Stimulated activated CD4-positive, alpha-beta T cell treated with anti-CD3 and anti-CD28 coated beads, Interleukin-15, amount 100 ng/mL, for 24 hours (primary cell): ENCODE data around the gene TBX1.

ENCODE experiments used
- DNase-seq: peaks from one replicate; pipeline ENCODE4 v3.0.0-alpha.2; 2020

TBX1 gene

DNA sequence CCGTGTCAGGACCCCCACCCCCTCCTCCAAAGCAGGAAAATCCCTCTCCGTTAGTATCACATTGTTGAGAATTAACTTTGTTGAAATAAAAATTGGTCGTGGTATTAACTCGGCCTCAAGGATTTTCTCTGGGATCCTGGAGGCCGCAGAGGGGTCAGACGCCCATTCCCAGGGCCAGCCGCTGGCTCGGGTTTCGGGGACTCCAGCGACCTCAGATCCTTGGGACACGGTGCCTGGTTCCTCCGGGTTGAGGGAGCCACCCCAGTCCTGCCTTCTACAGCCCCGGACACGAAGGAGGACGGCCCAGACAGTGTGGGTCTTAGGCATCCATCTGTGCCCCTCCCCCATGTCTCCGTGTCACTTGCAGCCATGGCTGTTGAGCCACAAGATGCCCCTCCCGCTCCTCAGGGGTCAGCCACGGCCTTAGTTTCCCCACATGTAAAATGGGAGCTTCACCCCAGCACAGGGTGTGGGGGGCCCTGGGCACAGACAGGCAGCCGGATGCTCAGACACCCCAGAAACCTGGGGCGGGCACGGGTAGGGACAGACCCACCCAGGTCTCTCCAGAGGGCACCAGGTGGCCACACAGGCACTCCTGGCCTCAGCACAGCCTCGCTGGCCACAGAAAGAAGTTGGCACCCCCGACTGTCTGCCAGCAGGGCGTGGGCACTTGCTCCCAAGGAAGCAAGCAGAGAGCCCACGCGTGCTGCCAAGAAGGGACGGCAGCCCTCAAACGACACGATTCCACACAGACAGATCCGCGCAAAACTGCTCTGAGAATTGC, 21.7 kb upstream of the TBX1 start:
- DNase-seq: no peak

DNA sequence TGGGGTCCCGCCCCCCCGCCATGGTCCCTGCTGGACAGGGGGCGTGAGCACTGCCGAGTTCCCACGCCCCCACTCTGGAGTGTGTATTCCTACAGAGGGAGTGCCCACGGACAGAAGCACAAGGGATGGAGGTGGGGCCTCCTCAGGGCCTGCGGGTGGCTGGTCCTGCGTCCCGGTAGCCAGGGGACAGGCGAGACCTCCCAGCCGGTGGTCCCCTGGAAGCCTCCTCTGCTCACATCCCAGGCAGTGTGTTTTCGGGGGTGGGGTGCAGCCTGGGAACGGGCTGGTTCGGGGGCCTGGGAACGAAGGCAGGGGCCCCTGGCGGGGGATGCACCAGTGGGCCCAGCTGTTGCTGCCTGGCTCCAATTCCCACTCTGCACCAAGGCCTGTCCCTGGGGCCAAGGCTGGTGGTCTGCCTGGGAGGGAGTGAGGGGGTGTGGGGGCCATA, 21.1 kb upstream of the TBX1 start:
- no peak for DNase-seq

DNA sequence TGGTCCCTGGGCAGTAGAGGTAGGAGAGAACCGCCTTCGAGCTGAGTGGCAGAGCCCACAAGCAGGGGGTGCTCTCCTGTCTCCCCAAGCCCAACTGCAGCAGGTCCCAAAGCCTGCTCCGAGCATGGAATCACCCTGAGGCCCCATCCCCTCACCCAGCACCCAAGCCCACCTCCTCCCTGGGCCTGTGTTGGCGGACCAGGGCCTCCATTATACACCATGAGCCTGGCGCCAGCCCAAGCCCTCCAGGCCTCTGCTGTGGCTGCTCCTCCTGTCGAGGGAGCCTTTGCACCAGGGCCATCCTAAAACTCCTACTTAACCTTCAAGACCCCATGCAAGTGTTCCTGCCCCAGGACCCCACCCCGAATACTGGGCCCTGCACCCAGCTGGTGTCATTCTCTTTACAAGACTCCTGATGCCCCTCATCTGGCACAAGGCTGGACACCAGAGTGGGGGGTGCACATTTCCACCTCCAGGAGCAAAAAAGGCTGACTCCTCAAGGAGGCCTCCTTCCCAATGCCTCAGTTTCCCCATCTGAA, 20.6 kb upstream of the TBX1 start:
- DNase-seq: no peak

DNA sequence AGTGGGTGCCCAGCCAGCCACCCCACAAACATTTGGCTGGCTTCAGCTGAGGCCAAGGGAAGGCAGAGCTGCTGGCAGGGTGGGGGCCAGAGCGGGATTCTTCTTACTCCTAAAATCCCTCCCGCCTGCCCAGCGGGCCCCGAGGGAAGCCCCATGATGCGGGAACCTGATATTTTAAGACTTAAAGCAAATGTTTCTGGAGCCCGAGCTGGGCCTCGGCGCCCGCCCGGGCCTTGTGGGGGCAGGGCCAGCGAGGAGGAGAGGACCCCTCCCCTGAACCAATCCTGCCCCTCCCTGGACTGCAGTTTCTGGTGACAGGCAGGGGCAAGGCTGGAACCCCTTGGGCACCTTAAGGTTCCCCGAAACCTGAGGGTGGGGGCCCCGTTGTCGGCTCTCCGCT, 20.0 kb upstream of the TBX1 start:
- DNase-seq: no peak

DNA sequence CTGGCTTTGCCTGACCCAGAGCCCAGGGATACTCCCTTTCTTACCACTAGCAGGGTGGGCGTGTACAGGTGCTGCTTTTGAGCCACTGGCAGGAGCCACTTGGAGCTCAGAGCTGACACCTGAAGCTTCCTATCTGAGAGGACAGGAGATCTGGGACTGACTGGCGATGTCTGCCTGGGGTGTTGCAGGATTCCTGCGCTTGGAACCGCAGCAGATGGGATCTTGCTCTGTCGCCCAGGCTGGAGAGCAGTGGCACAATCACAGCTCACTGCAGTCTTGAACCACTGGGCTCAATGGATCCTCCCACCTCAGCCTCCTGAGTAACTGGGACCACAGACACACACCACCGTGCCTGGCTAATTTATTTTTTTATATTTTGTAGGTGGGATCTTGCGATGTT, 19.5 kb upstream of the TBX1 start:
- no peak for DNase-seq

DNA sequence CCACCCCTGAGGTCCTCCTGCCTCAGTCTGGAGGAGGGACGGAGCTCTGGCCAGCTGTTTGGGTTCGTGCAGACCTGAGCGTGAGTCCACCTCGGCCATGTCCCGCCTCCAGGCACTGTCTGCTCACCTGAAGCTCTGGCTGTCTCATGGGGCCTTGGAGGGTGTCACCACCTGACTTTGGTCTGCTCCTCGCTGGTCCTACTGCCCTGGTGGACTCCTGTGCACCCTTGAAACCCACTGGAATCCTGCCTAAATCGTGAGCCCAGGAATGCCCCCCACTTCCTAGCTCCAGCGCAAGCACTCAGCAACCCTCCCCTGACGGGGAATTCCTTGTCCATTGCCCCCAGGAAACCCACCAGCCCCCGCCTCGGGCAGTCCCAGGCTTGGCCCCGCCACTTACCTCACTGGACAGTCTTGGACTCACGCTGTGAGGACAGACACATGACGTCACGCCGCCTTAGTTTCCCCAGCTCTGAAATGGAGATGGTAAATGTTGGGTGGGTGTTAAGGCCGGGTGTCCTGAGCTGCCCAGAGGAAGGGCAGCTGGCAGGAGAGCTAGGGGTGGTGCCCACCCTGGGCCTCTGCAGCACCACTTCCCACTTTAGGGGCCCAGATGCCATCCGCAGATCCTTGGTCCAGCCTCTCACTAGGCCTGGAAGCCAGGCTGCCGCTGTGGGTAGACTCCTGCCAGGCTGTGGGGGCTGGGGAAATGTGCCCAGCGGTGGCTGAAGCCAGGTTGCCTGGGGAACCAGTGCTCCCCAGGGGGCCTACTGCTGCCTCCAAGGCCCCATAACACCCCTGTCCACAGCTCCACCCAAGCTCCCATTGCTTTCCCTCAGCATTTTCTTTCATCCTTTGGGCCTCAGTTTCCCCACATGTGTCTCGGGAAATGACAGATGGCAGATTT, 18.2 kb upstream of the TBX1 start:
- no peak for DNase-seq

DNA sequence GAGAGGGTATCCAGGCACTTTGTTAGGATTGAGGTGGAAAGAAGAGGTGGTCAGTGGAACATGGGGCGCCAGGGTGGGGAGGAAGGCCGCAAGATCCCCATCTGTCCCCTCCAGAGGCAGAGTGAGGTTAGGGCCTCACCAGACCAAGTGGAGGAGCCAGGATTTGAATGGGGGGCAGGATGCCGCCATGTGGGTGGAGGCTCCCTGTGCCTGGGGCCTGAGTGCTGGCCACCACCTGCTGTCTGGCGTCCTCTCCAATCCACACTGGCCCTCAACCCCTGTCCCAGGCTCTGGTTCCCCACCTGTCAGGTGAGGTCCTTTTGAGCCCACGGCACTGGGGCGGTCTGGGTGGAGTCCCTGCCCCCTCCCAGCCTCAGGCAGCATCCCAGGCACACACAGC, 17.5 kb upstream of the TBX1 start:
- no peak for DNase-seq

DNA sequence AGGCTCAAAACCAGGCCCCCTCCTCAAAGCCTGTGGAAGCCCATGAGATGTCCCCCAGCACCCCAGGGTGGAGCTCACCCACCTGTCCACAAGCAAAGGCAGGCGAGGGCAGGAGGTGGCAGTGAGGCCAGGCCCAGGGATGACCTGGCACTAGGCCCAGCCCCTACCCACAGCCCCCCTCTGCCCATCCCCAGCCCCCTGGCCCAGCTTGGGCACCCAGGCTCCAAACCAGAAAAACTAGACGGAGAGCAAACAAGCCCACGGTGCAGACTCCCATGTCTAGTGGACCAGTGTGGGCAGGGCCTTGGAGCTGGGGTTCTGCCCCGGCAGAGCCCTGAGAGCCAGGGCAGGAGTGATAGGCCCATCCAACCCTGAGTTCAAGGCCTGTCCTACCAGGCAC, 16.9 kb upstream of the TBX1 start:
- no peak for DNase-seq

DNA sequence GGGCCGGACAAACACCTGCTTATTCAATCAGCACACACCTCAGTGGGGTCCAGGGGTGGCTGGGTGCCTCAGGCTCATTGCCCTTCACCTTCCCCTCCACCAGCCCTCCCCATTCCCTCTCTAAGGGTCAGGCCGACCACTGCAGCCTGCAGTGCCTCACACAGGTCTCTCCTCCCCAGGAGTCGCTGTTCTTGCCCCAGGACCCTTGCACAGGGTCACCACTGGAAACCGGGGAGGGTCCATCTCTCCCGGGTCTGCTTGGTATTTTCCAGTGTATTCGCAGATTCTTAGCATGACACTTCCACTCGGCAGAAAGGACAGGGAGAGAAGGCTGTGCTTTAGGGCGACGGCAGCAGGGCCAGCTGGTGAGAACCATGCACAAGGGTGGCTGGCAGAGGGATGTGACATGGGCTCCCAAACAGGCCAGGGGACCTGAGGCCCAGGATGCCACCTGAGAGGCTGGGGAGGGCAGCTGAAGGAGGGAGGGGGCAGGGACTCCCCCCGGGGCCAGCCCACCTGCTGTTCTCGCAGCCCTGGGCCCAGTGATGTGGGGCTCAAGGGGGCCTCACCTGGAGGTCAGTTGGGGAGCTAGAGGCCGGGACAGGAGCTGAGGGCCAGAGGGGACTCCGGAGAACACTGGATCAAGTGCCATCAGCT, 16.1 kb upstream of the TBX1 start:
- DNase-seq: no peak

DNA sequence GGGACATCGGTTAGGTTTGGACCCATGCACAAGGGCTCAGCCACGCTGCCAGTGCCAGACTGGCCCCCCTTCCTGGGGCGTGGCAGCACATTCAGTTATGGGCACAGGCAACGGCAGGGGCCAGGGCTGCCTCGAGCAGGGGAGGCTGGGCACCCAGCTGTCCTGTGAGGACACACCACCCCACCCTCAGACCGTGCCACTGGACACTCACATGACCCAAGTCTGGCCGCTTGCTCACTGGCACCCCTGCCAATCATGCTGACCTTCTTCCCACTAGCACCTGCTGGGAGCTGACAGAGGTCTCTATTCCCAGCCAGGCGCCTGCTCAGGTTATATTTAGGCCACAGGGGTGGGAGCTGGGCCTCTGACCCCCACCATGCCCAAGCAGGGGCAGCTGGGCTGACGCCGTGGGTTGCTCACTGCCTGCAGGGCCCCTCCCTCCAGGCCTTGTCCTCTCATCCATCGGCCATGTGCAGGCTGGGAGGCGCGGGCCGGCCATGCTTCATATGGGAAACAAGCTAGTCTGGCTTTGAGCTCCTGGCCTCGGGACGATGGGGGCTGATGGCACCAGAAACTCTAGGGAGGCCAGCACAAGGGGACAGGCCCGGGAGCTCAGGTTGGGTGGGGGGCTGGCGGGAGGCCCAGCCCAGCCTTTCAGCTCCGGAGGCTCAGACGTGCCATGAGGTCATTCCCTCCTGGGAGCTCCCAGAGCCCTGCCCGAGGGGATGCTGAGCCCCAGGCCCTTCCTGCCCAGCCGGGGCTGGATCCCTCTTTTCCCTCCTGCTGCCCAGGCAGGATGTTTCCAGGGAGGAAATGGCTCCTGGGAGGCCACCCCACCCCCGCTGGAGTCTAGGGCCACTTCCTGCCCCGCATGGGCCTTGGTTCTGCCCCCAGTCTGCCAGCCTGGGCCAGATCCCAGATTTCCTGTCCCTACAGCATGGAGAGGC, 15.2 kb upstream of the TBX1 start:
- no peak for DNase-seq

DNA sequence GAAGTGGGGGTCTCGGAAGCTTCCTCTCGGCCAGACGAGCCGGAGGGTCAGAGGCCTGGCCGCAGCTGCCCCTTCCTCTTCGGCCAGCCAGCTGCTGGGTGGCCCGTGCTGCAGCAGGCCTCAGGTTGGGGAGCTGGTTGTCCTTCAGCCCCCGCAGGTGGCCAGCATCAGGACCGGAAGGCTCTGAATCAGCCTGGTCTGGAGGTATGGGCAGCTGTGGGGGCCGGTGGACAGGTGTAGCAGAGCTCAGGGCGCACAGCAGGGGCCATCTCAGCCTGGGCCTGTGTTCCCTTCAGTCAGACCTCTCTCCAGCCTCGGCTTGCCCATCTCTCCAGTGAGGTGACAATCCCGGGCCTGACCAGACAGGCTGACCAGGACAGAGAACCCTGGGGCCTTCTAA, 13.9 kb upstream of the TBX1 start:
- DNase-seq: no peak

DNA sequence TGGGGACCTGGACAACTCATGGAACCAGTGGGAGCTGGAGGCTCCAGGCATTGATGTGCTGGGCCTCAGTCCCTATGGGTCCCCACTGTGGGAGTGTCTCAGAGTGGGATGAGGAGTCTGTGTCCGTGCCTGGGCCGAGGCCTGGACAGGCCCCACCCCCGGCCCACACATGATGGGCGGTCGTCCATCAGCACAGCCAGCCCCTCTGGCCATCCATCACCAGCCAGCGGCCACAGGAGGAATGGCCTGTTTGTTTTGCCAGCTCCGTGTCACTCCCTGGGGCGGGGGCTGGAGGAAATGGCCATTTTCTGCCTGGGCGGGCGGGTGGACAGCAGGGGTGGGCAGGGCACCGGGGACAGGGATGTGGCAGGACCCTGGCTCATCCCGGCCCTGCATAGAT, 13.0 kb upstream of the TBX1 start:
- no peak for DNase-seq

DNA sequence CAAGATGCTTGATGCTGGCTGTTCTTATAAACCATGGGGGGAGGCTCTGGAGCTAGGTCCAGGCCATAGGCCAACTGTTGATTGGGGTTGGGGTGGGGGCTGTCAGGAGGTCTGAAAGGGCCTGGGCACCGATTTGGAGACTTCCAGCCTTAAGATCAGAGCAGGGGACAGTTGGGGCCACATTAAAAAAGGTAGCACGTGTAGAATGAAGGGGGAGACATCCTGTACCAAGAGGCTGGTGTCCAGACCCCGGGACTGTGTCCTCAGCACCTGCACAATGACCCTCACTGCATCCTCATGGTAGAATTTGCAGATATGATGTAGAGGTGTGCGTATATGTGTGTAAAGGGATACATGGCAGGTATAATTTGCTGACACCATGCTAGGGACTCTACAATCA, 12.4 kb upstream of the TBX1 start:
- no peak for DNase-seq

DNA sequence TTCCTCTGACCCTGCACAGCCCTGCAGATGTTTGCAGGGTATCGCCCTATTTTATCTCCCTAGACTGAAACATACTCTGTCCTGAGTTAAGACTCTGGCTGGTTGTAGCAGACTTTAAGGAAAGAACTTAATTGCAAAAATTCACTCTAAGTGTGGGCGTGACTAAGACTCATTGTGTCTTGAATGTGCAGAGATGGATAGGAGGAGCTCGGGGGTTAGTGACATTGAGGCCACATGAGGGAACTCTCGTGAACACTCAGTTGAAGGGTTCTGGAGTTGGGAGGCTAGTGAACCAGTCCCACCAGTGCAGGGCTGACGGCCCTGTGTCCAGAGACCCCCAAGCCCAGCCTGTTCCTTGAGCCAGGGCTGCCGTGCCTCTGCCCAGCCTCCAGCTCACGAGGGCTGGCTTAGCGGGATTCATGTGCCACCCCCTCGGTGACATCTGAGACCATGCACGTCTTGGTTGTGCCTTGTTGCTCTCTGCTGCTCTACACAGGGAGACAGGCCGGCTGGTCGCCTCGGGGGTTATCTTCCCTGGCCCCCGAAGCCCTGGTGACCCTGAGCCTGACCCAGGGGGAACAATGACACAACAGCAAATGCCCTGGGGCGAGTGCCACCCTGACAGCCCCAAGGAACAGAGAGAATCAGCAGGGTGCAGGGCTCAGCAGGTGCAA, 11.4 kb upstream of the TBX1 start:
- DNase-seq: no peak

DNA sequence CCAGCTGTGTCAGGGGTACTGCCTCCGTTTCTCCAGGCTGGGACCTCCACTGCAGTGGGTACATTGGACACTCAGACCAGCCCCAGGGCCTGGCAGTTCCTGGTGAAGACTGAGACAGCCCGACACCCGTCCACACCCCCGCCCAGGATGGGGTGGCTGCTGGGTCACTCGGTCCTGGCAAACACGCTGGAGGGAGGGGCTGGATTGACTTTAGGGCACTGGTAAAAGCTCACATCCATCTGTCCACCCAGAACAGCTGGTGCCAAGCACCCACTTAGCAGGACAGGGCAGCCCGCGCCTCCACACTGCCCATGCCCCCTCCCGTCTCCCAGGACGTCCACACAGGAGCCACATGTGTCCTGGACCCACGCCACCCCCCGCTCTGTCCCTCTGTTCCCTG, 10.7 kb upstream of the TBX1 start:
- no peak for DNase-seq

DNA sequence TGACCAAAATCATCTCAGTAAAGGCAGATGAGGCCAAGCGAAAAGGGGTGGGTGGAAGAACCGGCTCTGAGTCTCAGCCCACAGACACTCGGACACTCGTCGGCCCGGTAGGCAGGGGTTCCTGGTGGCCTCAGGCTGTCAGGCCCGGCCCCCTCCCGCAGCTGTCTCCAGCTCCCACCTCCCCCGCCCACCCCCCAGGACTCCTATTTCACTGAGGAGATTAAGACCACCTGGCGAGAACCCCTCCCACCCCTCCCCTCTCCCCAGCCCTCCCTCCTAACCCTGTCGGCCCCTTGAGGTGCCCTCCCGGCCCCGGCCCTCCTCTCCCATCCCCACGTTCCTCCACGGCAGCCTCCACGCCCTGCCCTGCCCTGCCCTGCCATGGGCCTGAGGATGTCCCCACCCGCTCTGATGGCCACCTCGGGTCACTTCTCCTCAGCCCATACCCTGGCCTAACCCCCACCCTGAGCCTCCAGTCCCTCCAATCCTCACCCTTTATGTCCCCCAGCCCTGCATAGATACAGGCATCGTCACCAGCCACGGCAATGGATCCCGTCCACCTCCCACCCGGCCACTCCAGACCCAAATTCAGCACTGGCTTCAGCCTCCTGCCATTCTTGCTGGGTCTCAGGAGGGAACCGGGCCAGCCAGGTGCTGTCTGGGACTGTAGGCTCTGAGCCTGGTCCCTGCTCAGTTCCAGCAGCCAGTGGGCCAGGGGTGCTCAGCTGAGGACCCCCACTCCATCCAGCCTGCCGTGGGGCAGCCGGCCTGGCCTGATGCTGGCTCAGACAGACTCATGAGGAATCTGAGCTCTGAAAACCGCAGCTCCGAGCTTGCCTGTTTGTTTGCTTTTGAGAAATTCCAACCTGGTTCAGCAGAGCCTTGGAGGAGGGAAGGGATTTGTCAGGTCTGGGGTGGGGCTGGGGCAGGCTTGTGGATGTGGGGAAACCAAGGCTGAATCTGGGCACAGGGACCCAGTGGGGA, 9.8 kb upstream of the TBX1 start:
- DNase-seq: no peak

DNA sequence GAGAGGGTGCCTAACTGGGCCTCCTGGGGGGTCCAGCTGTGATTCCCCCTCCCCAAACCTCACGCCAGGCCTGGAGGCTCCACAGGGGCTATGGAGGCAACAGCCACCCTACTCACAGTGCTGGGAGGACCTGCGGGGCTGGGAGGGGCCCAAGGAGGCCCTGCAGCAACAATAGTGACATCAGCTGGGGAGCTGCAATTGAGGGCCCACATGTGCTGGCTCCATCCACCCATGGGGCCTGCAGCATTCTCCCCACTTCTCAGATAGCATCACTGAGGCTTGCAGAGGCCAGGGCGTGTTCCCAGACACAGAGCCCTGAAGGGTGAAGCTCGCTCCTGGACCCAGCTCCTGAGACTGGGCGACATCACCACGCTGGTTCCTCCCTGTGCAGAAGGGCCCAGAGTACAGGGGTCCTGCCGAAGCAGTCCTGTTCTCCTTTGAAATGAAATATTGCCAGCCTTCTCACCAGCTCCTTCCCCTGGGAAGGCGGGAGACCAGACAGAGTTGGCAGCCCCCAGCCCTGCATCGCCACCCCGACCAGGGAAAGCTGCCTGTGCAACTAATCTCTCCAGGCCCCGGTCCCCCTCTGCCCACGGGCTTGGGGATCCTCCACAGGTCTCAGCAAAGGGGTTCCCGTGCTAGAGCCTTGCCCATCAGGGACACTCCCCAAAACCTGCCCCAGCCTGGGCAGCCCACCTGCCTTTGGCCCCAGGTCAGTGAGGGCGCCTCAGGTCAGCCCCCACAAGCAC, 8.9 kb upstream of the TBX1 start:
- DNase-seq: no peak

DNA sequence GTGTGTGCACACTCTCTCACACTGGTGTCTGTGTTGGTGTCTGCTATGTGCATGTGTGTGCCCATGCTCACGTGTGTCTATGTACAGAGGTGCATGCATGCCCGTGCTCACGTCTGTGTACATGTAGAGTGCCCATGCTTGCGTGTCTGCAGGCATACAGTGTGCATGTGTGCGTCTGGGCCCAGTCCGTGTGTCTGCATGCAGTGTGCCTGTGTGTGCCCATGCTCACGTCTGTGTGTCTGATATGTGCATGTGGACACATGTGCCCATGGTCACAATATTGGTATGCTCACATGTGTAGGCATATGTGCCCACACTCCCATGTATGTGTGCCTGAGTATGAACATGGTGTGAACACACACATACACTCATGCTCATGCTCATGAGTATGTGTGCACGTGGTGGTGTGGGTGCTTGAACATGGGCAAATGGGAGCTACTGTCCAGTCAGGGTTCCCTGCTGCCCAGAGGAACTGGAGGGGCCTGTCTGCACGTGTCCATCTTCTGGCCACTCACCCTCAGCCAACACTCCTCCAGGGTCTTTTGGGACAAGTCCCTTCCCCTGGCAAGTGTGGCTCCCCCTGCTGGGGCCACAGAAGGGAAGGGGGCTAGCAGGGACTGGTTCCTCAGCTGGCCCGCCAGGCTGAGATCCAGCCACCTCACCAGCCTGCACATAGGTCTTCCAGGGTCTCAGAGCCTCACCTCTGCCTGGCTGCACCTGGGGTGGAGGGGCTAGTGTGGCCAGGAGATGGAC, 7.3 kb upstream of the TBX1 start:
- no peak for DNase-seq
